Activated CD4-positive, alpha-beta T cell treated with anti-CD3 and anti-CD28 coated beads, Interleukin-2, amount 10 ng/mL, durations not matched to agents 24 days and 14 days (primary cell): ENCODE data around the gene PIK3R1. TPM values are rescaled to one million over a fixed set of nuclear protein-coding genes. Genes with fewer than 3 reads are reported as not detected.

Experiments used
- DNase-seq: peaks from one replicate; pipeline ENCODE4 v3.0.0; 2022
- H3K27ac Mint-ChIP-seq: one replicate; pipeline ENCODE4 v1.8.0; 2022; ENCODE audit warnings: mild to moderate bottlenecking, mixed read lengths
- H3K27me3 Mint-ChIP-seq: one replicate; pipeline ENCODE4 v1.8.0; 2022; ENCODE audit warnings: mixed read lengths
- H3K36me3 Mint-ChIP-seq: one replicate; pipeline ENCODE4 v1.8.0; 2022; ENCODE audit warnings: low read depth, mild to moderate bottlenecking, mixed read lengths
- H3K4me1 Mint-ChIP-seq: one replicate; pipeline ENCODE4 v1.8.0; 2021; ENCODE audit warnings: mixed read lengths
- H3K4me3 Mint-ChIP-seq: one replicate; pipeline ENCODE4 v1.8.0; 2022; ENCODE audit warnings: mild to moderate bottlenecking, moderate library complexity, mixed read lengths
- H3K9me3 Mint-ChIP-seq: one replicate; pipeline ENCODE4 v1.8.0; 2021; ENCODE audit warnings: mixed read lengths
- intact Hi-C: fragments of 100-400 bp; cut with micrococcal nuclease; formaldehyde crosslinking; loops from one replicate; pipeline ENCODE4 v1.15.1; 2023
- total RNA-seq: library from RNA; stranded (reverse); gene quantifications from 2 replicates; pipeline ENCODE4 v1.2.3, GENCODE V29; 2022

PIK3R1 gene
- total RNA-seq = 35.2 and 38.6 TPM in 2 replicates

DNA sequence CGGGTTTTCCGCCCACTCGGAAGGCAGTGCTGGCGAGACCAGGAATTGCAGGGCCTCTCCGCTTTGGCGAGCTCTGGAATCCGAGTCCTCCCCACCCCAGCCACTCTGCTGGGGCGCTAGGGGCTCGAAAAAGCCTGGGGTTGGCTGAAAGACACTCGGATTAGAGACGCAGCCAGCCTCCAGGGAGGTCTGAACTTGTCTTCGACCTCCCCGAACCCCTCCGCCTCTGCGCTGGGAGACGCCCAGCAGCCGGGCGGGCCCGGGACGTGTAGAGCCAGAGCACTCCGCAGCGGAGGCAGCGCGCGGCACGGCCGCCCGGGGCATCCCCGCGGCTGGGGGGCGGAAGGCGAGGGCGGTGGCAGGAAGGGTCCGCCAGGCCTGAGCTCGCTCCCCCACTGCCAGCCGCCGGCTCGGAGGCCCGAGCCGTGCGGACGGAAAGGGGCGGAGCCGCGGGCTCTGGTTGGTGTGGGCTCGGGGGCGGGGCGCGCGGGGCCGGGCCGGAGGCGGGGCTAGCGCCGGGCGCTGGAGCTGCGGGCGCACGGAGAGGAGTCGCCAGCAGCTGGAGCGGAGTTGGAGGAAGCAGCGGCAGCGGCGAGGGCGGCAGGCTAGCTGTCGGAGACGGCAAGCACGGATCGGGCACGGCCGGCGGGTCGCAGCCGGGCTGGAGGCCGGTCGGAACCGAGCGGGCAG lies at the start of gene PIK3R1:
PIK3R1 (plus strand) TSS at position 549 of the 690 bp plus-strand sequence. CDS start 10,920 bp downstream, outside the sequence.
- H3K27ac Mint-ChIP-seq = peak within 1 kb of the TSS; percentile 95
- H3K36me3 Mint-ChIP-seq = peaks cover 26% of the 10 kb centered on the region
- H3K9me3 Mint-ChIP-seq = peaks cover 13% of the 10 kb centered on the region
- peak within 1 kb of the TSS; percentile 89 for H3K4me3 Mint-ChIP-seq
- peak; percentile 97 for DNase-seq
- H3K27me3 Mint-ChIP-seq = no peaks in the 10 kb centered on the region
- peaks cover 34% of the 10 kb centered on the region for H3K4me1 Mint-ChIP-seq
- intact Hi-C loops = loop anchor here (1.0 to 10.0 kb wide), 7 partner anchors 24 to 1211 kb away; partner anchors contain the start of gene CCNB1

DNA sequence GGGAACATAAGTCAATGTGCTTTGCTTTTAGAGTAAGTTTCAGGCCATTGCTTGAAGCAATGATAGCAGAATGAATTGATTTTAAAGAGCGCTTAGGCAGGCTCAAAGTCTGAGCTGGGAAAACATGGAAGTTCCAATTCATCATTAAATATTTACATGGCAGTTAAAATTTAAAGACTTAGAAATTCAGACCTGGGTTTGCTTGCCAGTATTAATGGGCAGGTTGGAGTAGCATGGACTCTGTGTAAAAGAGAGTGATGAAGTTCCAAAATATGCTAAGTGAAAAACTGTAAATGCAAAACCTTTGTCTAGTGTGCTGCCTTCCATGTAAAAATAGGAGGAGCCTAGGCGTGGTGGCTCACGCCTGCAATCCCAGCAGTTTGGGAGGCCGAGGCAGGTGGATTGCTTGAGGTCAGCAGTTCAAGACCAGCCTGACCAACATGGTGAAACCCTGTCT lies 48.3 kb upstream of the PIK3R1 start:
- Mint-ChIP-seq H3K4me3 (no peak overlapping the region), H3K27me3 (peaks cover 1% of the 10 kb centered on the region), H3K36me3 (no peaks in the 10 kb centered on the region), H3K27ac (no peak overlapping the region), H3K9me3 (no peaks in the 10 kb centered on the region), H3K4me1 (no peaks in the 10 kb centered on the region)
- DNase-seq = no peak
- intact Hi-C loops = no loop called here

DNA sequence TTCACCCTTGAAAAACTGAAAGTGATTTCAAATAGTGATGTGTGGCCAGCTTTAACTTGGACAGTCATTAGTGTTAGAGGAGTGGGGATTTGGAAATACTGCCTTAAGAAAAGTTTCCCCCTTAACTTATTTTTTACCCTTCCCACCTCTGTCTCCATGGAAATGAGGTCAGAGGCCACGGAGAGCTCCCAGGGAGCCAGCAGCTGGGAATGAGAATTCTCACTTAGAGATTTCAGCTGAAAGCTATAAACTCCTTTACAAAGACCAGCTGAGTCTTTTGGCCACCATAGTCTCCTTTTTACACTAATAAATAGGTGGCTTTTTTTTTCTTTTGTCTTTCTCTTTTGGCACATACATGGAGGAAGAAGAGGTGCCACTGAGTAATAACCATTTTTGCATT lies 45.7 kb upstream of the PIK3R1 start:
- Mint-ChIP-seq H3K9me3 (no peaks in the 10 kb centered on the region), H3K36me3 (no peaks in the 10 kb centered on the region), H3K4me1 (no peaks in the 10 kb centered on the region), H3K27me3 (peaks cover 1% of the 10 kb centered on the region), H3K4me3 (no peak overlapping the region), H3K27ac (no peak overlapping the region)
- DNase-seq = no peak
- intact Hi-C loops = no loop called here

DNA sequence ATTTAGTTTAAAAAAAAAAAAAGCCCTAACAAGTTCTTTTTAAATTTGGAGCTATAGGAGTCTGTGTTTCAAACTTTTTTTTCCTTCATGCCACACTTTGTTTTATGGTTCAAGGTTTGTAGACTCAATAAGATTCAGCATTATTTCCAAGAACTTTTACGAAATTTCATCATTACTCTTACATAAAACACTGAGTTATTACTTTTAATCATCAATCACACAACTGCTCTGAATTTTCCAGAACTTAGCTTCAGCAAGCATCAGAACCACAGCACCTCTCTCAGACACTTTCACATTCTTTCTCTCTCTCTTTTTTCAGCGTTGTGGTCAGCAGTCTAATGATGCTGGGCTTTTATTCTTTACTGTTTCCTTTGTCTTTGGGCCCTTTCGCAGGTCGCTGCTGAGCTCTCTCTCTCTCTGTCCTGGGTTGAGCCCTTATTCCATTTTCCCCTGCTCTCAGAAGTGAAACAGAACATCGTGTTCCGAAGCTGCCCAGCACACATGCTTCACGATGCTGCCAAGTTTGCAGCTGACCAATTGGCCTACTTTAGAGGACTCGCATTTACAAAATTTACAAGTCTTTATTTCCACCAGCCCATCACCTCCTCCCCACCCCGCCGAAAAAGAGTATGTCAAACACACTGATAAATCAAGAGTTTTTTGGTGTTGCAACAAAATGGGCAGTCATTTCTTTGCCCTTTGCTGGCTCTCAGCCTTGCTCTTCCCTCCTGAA lies 44.6 kb upstream of the PIK3R1 start:
- Mint-ChIP-seq H3K9me3 (no peaks in the 10 kb centered on the region), H3K4me1 (no peaks in the 10 kb centered on the region), H3K27ac (no peak overlapping the region), H3K27me3 (peaks cover 1% of the 10 kb centered on the region), H3K4me3 (no peak overlapping the region), H3K36me3 (no peaks in the 10 kb centered on the region)
- DNase-seq = no peak
- intact Hi-C loops = no loop called here

DNA sequence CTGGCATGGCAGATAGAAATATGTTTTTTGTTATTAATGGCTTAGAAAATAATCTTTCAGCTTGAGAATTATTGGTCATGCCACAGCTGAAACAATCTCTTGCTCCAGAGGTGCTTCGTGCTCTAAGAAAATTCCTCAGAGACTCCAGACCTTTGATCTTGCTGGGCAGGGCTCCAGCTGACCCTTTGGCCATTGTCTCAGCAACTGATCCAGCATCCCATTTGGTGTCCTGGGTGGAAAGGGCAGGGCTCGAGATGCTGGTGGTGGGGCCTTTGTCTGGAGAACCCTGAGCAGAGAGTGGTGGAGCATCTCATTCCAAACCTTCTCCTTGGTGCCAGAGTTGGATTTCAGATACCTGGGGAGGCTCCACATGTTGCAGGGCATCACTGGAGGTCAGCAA lies 43.2 kb upstream of the PIK3R1 start:
- Mint-ChIP-seq H3K27me3 (no peaks in the 10 kb centered on the region), H3K36me3 (no peaks in the 10 kb centered on the region), H3K27ac (no peak overlapping the region), H3K4me3 (no peak overlapping the region), H3K4me1 (no peaks in the 10 kb centered on the region), H3K9me3 (no peaks in the 10 kb centered on the region)
- DNase-seq = no peak
- intact Hi-C loops = no loop called here

DNA sequence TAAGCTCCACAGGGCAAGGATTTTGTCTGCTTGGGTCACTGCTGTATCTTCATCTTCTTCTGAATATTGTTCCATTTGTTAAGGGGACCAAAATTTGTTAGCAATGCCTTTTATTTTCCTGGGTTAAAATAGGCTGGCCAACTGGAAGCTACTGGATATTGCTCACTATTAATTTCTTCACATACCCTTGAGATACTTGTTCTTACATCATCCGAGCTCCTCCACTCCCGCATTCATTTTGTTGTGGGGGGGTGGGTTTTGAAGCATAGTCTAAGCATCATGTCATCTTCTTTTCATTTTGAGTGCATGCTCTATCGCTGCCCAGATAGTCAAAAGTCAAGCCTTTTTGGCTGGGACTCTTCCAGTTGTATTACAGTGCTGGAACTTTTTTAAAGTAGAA lies 42.5 kb upstream of the PIK3R1 start:
- no peak for DNase-seq
- intact Hi-C loops = no loop called here
- H3K27me3 Mint-ChIP-seq = no peaks in the 10 kb centered on the region

DNA sequence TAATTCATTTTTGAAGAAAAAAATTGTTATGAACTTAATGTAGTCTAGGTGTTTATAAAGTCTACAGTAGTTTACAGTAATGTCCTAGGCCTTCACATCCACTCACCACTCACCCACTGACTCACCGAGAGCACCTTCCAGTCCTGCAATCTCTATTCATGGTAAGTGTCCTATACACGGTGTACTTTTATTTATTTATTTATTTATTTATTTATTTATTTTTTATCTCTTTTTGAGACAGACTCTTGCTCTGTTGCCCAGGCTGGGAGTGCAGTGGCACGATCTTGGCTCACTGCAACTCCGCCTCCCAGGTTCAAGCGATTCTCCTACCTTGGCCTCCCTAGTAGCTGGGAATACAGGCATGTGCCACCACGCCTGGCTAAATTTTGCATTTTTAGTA lies 39.3 kb upstream of the PIK3R1 start:
- intact Hi-C loops = no loop called here
- H3K27ac Mint-ChIP-seq = no peak overlapping the region

More for the DNA sequence above, 42.5 kb upstream of the PIK3R1 start:
- Mint-ChIP-seq H3K36me3 (no peaks in the 10 kb centered on the region), H3K9me3 (no peaks in the 10 kb centered on the region), H3K27ac (no peak overlapping the region), H3K4me1 (no peaks in the 10 kb centered on the region), H3K4me3 (no peak overlapping the region)

DNA sequence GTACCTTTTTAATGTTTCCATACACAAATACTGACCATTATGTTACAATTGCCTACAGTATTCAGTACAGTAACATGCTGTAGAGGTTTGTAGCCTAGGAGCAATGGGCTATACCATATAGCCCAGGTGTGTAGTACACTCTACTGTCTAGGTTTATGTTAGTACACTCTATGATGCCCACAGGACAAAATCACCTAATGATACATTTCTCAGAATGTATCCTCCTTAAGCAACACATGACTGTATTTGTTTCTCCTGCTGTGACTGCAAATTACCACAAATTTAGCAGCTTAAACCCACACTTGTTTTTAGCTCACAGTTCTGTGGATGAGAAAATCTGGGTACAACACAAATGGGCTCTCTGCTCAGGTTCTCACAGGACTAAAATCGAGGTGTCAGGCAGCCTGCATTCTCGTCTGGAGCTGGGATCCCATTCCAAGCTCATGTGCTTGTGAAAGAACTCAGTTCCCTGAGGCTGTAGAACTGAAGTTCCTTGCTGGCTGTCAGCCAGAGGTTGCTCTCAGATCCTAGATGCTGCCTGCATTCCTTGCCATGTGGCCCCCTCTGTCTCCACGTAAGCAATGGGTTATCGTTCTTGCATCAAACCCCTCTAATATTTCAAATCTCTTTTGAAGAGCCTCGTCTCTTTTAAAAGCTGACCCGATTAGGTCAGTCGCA lies 38.6 kb upstream of the PIK3R1 start:
- Mint-ChIP-seq H3K4me3 (no peak overlapping the region), H3K27me3 (no peaks in the 10 kb centered on the region), H3K9me3 (no peaks in the 10 kb centered on the region), H3K27ac (no peak overlapping the region), H3K36me3 (no peaks in the 10 kb centered on the region), H3K4me1 (peaks cover 3% of the 10 kb centered on the region)
- no peak for DNase-seq
- intact Hi-C loops = no loop called here

More for the DNA sequence above, 39.3 kb upstream of the PIK3R1 start:
- H3K4me1 Mint-ChIP-seq = peaks cover 3% of the 10 kb centered on the region
- DNase-seq = no peak
- no peak overlapping the region for H3K4me3 Mint-ChIP-seq
- no peaks in the 10 kb centered on the region for H3K9me3 Mint-ChIP-seq
- no peaks in the 10 kb centered on the region for H3K27me3 Mint-ChIP-seq
- H3K36me3 Mint-ChIP-seq = no peaks in the 10 kb centered on the region

DNA sequence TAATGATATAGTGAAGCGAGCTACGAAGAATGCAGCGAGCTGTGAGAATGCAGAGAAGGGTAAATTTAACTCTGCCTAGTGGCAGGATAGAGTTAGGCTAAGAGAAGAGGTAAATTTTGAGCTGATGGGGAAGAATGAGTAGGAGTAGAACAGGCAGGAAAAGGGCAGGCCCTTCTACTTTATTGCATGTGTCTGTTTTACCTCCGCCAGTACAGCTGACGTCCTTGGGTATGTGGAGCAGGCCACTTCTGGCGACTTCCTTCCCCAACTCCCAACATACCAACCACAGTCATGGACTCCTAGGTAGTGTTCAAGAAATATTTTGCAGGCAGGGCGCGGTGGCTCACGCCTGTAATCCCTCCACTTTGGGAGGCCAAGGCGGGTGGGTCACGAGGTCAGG lies 37.9 kb upstream of the PIK3R1 start:
- H3K4me1 Mint-ChIP-seq = peaks cover 3% of the 10 kb centered on the region
- no peak overlapping the region for H3K27ac Mint-ChIP-seq
- H3K36me3 Mint-ChIP-seq = no peaks in the 10 kb centered on the region
- H3K27me3 Mint-ChIP-seq = no peaks in the 10 kb centered on the region
- intact Hi-C loops = no loop called here
- H3K4me3 Mint-ChIP-seq = no peak overlapping the region
- no peaks in the 10 kb centered on the region for H3K9me3 Mint-ChIP-seq
- no peak for DNase-seq

DNA sequence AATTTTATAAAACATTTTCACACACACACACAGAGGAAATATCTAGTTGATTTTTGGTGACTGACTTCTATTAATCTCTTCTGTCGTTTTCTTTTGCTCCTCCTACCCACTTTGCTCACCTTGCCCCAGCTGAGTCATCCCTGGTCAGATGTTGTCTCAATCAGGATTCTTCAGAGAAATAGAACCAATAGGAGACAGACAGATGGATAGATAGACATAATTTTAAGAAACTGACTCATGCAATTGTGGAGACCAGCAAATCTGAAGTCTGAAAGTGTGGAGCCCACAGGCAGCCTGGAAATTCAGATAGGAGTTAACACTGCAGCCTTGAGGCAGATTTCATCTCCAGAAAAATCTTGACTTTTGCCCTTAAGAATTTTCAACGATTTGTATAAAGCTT lies 37.0 kb upstream of the PIK3R1 start:
- Mint-ChIP-seq H3K27me3 (no peaks in the 10 kb centered on the region), H3K4me1 (peaks cover 3% of the 10 kb centered on the region), H3K27ac (no peak overlapping the region), H3K36me3 (no peaks in the 10 kb centered on the region), H3K9me3 (no peaks in the 10 kb centered on the region), H3K4me3 (no peak overlapping the region)
- DNase-seq = no peak
- intact Hi-C loops = no loop called here

DNA sequence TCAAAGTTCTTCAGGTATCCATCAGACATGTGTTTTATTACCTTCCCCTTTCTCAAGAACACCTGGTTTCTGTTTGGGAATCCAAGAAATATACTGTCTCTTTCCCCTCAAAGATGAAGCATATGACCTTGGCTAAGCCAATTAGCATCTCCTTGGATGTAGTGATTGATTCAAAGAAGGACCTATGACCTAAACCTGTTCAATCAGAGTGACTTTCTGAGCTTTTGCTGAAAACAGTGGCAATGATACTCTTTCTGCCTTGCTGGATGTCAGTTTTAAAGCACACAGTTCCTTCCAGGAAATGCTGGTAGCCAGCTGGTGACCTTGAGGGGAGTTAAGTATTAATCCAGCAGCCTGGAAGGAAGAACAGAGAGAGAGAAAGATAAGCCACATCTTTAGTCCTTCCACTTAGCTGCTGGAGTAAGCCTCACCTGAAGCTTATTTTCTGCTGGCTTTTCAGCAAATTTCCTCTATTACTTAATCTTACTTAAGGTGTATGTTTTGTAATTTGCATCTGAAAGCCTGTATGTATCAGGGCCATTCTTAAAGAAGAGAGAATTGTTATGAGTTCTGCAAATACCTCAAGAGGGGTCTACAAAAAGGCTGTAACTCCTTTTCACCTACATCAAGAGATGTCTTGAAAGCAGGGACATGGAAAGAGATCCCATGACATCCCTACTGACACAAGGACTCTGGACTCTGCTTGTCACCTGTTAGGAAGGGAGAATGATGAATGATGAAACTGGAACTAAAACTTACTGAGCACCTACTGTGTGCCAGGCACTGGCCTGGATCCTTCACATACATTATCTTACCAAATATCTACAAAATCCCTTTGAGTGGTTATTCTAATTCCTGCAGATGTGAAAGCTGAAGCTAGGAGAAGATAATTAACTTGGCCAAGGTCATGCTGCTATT lies 35.2 kb upstream of the PIK3R1 start:
- H3K36me3 Mint-ChIP-seq = no peaks in the 10 kb centered on the region
- H3K27me3 Mint-ChIP-seq = no peaks in the 10 kb centered on the region
- DNase-seq = no peak
- H3K4me3 Mint-ChIP-seq = no peak overlapping the region
- intact Hi-C loops = no loop called here
- H3K9me3 Mint-ChIP-seq = no peaks in the 10 kb centered on the region
- peaks cover 3% of the 10 kb centered on the region for H3K4me1 Mint-ChIP-seq
- H3K27ac Mint-ChIP-seq = no peak overlapping the region

DNA sequence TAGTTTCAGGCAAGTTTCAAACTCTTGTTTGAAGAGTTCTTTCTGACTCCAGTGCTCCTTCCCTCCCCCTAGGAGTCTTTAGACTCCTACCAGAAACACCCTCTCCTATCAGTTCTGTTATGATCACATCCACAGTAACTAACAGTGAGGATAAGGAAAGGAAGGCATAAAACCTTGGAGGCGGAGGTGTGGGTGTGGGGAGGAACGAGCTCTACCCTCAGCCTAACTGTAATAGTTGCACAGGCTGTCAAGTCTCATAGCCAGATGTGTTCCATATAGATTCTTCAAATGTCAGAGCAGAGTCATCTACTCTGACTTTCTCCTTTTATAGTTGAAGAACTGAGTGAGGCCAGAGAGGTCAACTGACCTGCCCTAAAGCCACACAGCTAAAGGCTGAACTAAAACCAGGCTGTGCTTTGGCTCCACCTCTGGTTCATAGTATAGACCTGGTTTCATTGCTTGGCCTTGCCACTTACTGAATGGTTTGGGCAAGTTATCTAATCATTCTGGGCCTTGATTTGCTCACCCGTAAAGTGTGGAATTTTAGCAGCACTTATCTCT lies 34.4 kb upstream of the PIK3R1 start:
- intact Hi-C loops = no loop called here
- DNase-seq = no peak
- Mint-ChIP-seq H3K4me3 (no peak overlapping the region), H3K36me3 (no peaks in the 10 kb centered on the region), H3K27ac (no peak overlapping the region), H3K27me3 (no peaks in the 10 kb centered on the region), H3K4me1 (peaks cover 3% of the 10 kb centered on the region), H3K9me3 (no peaks in the 10 kb centered on the region)

DNA sequence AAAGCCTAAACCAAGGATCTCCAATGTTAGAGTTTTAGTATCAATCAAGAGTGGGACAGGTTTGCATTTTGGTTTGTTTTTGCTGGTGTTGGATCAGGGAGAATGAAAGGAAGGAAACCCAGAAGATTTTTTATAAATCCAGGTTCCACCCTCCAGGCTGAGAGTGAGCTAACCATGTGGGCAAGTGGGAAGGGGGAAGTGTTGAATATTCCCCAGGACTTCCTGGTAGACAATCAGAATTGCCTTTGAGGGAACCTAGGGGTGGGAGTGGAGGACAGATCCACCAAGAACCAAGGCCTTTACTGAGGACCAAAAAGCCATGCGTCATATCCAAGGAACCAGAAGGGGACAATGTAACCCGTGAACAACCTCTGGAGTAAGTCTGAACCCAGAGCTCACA lies 33.5 kb upstream of the PIK3R1 start:
- no peak overlapping the region for H3K4me3 Mint-ChIP-seq
- H3K27ac Mint-ChIP-seq = no peak overlapping the region
- intact Hi-C loops = no loop called here
- no peak for DNase-seq
- peaks cover 3% of the 10 kb centered on the region for H3K4me1 Mint-ChIP-seq
- no peaks in the 10 kb centered on the region for H3K9me3 Mint-ChIP-seq
- no peaks in the 10 kb centered on the region for H3K27me3 Mint-ChIP-seq
- H3K36me3 Mint-ChIP-seq = no peaks in the 10 kb centered on the region
